ENCODE measurements around the gene CCT8.
"Not testable (repeated sequence)": the region's sequence is repeated elsewhere in the genome, so short reads cannot be mapped to it uniquely, and the experiment has no call there.

CCT8 gene

DNA sequence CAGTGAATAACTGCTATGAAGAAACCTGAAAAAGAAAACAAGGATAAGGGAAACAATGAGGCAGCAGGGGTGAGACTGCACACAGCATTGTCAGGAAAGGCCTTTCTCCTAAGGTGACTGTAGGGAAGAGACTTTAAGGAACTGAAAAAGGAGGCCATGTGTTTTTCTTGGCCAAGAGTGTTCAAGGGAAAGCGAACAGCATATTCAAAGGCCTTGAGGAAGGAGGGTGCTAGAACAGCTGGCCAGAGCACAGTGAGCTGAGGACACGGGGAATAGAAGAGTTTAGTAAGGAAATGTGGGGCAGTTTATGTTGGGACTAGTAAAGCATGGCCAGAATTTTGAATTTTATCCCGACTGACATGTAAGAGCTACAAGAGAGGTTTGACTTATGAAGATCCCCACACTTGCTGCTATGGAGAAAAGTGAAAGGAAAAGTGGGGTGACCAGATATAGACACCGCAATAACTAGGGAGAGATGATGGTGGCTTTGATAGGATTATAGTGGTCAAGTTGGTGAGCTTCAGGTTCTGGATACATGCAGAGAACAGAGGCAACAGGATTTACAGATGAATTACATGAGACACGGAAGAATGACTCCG, 55.7 kb downstream of the CCT8 start:
- no peak for DNase-seq (ENCODE audit: low read depth)

DNA sequence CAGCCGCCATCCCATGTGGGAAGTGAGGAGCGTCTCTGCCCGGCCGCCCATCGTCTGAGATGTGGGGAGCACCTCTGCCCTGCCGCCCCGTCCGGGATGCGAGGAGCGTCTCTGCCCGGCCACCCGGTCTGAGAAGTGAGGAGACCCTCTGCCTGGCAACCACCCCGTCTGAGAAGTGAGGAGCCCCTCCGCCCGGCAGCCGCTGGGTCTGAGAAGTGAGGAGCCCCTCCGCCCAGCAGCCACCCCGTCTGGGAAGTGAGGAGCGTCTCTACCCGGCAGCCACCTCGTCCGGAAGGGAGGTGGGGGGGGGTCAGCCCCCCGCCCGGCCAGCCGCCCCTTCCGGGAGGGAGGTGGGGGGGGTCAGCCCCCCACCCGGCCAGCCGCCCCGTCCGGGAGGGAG, 62.2 kb downstream of the CCT8 start:
- not testable (repeated sequence) for DNase-seq (ENCODE audit: low read depth)

DNA sequence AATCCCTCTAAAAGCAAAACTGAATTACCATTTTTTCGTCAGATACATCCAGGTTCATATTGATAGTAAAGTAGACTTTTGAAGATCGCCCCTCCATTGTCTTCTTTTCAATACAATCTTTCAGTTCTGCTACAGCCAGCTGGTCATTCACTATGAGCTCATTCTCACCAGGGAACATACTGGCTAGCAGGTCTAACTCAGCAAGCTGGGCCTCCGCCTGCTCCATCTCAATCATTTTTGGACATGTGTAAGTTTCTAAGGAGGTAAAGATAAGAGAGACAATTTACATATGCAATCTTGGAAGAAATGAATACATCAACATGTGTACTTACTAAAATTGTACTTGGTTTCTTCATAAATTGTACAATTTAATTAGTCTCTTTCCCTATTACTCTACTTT, 65.1 kb downstream of the CCT8 start:
- DNase-seq (ENCODE audit: low read depth), result no peak

DNA sequence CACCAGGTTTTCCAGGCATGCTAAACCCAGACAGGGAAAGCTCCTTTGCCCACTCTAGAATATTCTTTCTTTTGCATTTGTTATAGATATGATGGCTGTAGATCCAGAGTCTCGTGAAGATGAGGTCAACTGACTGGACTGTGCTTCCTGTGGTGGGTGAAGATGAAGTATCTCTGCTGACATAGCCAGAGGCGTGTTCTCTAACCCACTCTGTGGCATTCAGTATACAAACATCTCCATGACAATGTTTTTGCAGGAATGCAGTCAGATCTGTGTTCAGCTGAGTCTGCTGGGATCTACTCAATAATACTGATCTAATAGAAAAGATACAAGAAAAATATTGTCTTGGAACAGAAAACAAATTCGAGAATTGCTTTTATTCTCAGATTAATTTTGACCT, 65.6 kb downstream of the CCT8 start:
- no peak for DNase-seq (ENCODE audit: low read depth)

DNA sequence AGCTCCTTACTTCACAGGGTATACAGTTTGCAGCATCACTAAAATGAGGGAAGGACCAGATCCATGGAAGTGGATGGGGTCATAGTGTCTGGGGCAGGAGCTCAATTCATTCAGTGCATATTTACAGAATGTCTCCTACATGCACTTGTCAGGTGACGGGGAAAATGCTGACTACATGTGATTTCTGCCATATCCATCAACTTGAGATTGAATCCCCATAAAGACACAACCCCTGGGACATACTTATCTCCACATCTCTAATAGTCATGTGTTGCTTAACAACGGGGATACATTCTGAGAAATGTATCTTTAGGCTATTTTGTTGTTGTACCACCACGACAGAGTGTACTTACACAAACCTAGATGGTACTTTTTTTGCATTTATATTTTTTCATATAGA, 66.3 kb downstream of the CCT8 start:
- DNase-seq (ENCODE audit: low read depth), result no peak

Data from activated T-cell treated with anti-CD3 and anti-CD28 coated beads for 1 hour (primary cell).